NCI-H1105 treated with DMSO at 0.1 percent for 48 hours (cell line): ENCODE measurements around the gene CATSPERB.
A peak's percentile ranks its signal among the peaks of the same experiment; 100 is the strongest.
"Not testable (repeated sequence)": the region's sequence is repeated elsewhere in the genome, so short reads cannot be mapped to it uniquely, and the experiment has no call there.

Experiments used
- DNase-seq: peaks from one replicate; lab custom pipeline; 2025; lab: John Stamatoyannopoulos, UW

Gene CATSPERB

DNA sequence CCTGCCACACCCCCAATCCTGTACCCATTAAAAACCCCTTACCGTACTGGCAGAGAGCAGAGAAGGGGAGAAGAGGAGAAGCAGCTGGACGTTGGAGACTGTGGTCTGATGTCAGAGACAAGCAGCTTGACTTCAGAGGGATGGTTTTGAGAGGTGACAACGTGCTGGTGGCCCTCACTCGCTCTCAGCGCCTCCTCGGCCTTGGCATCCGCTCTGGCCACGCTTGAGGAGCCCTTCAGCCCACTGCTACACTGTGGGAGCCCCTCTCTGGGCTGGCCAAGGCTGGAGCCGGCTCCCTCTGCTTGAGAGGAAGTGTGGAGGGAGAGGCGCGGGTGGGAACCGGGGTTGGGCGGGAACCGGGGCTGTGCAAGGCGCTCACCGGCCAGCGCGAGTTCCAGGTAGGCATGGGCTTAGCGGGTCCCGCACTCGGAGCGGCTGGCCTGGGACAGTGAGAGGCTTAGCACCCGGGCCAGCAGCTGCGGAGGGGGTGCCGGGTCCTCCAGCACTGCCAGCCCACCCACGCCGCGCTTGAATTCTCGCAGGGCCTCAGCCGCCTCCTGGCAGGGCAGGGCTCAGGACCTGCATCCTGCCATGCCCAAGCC lies 154.2 kb downstream of the CATSPERB start:
- no peak for DNase-seq

DNA sequence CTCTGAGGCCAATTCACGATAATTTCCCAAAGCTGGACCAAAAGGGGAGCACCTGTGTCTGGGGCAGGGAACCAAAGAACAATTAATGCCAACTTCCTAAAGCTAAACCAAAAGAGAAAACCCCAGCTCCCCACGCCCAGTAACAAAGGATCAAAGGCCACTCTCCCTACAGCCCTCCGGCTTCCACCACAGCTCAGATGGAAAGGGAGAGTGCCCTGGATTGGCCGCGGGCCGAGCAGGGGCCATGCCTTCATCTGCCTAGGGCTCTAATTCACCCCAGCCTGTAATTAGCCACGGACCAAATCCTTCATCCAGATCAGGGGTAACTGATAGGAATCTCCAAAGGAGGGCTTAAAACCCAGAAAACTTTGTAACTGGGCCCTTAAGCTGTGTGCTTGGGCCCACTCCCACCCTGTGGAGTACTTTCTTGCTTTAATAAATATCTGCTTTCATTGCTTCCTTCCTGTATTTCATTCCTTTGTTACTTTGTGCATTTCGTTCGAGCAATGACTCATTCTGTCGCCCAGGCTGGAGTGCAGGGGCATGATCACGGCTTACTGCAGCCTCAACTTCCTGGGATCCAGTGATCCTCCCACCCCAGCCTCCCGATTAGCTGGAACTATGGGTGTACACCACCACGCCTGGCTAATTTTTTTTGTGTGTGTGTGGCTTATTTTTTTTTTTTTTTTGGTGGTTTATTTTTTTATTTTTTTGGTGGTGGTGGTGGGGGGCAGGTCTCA lies 156.2 kb downstream of the CATSPERB start:
- no peak for DNase-seq

DNA sequence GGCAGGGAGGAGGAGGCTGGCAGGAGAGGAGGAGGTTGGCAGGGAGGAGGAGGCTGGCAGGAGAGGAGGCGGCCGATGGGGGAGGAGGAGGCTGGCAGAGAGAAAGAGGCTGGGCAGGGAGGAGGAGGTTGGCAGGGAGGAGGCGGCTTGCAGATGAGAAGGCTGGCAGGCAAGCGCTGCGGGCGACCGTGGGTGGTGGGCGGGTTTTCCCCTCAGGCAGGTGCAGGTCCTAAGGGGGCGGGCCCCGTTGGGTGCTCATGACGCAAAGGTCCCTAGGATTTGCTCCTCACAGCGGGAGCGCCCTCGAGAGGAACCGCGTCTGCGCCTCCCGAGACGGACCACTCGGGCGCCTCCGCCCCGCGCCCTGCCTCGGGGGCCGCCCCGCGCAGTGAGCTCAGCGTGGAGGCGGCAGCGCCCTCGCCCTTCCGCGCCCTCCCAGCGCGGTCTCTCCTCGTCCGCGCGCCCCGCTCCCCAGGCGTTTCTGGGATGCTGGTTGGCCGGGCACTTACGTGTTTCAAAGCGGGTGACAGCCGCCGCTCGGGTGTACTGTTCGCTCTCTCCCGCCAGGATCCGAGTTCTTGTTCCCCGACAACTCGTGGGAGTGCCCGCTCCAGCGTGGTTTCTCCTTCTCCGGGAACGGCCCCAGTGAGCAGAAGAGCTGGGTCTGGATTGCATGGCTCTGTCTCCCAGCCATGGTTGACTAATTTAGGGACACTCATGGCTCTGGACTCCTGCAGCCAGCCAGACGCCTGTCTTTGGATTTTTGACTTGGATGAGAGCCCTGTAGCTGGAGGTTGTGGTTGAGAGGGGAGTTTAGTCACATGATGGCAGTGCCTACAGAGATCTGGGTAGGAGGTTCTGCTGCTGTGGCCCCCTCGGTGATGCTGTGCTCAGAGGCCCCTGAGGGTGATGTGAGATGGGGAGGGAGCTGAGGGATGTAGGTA lies 157.7 kb downstream of the CATSPERB start:
- peak; percentile 92 for DNase-seq

DNA sequence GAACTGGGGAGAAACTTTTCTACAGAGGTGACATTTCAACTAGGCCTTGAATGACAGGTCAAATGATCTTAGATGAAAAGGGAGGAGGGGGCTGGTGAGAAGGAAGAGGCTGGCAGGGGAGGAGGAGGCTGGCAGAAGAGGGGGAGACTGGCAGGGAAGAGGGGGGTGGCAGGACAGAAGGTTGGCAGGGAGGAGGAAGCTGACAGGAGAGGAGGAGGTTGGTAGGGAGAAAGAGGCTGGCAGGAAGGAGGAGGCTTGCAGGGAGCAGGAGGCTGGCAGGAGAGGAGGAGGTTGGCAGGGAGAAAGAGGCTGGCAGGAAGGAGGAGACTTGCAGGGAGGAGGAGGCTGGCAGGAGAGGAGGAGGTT lies 158.4 kb downstream of the CATSPERB start:
- no peak for DNase-seq

DNA sequence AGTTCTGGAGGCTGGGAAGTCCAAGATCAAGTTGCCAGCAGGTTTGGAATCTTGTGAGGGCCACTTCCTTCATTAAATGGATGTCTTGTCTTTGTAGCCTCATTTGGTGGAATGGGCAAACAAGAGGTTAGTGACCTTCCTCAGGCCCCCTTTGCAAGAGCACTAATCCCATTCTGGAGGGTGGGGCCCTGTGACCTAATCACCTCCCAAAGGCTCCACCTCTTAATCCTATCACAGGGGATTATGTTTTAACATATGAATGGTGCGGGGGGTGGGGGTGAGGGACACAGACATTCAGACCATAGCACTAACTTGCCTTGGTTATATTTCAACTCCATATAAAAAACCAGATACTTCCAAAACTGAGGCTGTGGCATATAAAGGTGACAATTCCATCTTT lies 161.9 kb downstream of the CATSPERB start:
- DNase-seq = no peak

DNA sequence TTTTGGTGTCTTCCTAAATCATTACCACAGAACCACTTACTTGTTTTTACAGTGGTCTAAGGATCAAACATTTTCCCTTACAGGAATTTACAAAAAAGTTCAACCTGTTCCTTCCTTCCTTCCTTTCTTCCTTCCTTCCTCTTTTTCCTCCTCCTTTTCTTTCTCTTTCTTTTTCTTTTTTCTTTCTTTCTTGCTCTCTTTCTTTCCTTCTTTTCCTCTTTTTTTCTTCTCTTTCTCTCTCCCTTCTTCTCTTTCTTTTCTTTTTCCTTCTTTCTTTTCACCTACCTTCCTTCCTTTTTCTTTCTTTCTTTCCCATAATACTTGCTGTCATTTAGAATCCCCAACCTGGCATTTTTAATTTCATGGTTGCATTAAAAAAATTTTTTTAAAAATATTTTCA lies 162.6 kb downstream of the CATSPERB start:
- no peak for DNase-seq

DNA sequence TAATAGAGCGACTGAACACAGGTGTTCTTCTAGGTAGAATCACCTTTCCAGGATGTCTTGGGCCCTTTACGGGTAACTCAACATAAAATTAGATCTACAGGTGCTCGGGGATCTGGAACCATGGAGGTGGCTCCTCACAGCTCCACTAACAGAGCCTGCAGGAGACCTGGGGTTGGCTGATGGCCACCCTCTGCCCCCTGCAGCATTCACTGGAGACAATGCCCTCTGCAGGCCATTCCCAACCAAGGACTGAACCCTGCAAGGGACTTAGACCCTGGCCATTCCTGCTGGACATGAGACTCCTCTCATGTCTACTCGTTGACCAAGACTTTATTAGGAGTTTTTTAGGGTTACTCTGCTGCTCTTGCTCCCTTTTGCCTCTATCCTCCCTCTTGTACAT lies 163.3 kb downstream of the CATSPERB start:
- no peak for DNase-seq

DNA sequence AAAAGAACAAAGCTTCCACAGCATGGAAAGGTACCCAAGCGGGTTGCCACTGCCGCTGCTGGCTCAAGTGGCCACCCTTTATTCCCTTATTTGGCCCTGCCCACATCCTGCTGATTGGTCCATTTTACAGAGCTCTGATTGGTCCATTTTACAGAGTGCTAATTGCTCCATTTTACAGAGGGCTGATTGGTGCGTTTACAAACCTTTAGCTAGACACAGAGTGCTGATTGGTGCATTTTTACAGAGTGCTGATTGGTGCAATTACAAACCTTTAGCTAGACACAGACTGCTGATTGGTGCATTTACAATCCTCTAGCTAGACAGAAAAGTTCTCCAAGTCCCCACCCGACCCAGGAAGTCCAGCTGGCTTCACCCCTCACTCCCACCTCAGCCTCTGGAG lies 164.1 kb downstream of the CATSPERB start:
- DNase-seq = not testable (repeated sequence)

DNA sequence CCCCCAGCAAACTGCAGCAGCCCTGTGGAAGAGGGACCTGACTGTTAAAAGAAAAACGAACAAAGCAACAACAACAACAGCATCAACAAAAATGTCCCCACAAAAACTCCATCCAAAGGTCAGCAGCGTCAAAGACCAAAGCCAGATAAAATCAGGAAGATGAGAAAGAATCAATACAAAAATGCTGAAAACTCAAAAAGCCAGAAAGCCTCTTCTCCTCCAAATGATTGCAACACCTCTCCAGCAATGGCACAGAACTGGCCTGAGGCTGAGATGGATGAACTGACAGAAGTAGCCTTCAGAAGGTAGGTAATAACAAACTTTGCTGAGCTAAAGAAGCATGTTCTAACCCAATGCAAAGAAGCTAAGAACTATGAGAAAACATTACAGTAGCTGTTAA lies 176.4 kb downstream of the CATSPERB start:
- no peak for DNase-seq

DNA sequence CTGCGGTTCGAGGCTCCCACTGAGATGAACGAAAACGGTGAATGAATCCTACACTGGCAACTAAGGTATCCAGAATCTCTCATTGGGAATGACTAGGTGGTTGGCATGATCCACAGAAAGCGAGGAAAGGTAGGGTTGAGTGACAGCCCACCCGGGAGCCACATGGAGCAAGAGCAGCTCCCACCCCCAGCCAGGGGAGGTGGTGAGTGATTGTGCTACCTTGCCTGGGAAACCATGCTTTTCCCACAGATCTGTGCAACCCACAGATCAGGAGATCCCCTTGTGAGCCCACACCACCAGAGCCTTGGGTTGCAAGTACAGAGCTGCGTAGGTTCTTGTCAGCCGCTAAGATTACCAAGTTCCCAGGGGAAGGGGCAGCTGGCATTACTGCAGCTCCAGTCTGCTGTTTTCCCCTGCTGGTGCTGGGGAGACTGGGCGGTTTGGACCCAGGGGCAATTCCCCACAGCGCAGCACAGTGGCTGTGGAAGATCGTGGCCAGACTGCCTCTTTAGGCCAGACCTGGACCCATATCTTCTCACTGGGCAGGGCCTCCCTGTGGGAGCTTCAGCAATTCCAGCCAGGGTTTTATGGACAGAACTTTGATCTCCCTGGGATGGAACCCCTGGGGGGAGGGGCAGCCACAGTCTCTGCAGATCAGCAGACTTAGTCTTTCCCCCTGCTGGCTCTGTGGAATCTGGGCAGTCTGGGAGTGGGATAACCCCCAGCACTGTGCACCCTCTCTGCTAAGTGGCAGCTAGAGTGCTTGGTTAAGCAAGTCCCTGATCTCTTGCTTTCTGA lies 177.2 kb downstream of the CATSPERB start:
- no peak for DNase-seq

DNA sequence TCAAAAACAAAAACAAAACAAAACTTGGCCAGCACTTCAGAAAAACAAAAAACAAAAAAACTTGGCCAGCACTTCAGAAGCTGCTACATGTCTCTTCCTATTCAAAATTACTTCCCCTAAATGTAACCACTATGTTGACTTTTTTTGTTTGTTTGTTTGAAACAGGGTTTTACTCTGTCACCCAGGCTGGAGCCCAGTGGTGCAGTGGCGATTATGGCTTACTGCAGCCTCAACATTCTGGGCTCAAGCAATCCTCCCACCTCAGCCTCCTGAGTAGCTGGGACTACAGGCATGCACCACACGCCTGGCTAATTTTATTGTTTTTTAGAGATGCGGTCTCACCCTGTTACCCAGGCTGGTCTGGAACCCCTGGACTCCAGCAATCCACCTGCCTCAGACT lies 183.8 kb downstream of the CATSPERB start:
- DNase-seq = no peak

DNA sequence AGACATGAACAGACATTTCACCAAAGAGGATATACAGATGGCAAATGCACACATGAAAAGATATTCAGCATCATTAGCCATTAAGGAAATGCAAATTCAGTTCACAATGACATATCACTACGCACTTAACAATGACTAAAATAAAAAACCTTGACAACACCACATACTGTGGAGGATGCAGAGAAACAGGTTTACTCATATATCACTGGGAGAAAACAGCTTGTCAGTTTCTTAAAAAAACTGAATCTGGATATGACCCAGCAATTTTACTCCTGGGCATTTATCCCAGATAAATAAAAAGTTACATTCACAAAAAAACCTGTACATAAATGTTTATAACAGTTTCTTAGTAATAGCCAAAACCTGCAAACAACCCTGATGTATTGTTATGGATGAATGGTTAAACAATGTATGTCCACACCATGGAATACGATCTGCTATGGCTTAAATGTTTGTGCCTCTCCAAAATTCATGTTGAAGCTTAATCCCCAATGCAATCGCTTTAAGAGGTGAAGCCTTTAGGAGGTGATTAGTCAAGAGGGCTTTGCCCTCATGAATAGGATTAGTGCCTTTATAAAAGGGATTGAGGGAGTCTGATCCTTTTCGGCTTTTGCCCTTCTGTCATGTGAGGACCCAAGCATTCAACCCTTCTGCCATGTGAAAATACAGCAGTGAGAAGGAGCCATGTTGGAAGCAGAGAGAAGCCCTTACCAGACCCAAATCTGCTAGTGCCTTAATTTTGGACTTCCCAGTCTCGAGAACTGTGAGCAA lies 185.8 kb downstream of the CATSPERB start:
- DNase-seq = peak; percentile 17

DNA sequence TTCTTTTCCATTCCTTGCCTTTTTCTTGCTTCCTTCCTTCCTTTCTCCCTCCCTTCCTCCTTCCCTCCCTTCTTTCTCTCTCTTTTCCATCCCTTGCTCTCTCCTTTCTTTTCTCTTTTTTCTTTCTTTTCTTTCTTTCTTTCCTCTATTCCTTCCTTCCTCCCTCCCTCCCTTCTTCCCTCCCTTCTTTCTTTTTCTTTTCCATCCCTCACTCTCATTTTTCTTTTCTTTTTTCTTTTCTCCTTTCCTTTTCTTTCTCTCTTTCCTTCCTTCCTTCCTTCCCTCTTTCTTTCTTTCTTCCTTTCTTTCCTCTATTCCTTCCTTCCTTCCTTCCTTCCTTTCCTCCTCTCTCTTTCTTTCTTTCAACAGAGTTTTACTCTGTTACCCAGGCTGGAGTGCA lies 186.7 kb downstream of the CATSPERB start:
- DNase-seq = no peak

DNA sequence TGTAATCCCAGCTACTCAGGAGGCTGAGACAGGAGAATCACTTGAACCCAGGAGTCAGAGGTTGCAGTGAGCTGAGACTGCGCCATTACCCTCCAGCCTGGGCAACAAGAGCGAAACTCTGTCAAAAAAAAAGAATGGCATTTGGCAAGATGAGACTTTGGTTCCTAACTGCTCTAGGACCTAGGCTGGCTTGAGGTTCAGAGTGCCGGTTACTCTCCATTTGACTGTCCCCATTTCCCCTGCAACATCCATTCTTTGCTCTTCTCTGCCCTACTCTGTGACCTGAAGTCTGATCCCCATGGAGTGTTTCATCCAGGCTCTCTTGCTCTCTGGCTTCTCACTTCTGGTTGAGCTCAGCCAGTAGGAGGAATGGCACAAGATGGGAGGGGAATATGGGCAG lies 195.6 kb downstream of the CATSPERB start:
- no peak for DNase-seq

DNA sequence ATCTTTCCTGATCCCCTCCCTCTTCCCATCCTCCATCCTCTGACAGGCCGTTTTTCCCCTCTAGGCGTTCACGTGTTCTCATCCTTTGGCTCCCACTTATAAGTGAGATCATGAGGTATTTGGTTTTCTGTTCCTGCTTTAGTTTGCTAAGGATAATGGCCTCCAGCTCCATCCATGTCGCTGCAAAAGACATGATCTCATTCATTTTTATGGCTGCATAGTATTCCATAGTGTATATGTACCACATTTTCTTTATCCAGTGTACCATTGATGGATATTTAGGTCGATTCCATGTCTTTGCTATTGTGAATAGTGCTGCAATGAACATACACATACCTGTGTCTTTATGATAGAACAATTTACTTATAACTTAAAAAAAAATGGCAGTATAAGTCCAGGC lies 197.8 kb downstream of the CATSPERB start:
- DNase-seq = not testable (repeated sequence)

DNA sequence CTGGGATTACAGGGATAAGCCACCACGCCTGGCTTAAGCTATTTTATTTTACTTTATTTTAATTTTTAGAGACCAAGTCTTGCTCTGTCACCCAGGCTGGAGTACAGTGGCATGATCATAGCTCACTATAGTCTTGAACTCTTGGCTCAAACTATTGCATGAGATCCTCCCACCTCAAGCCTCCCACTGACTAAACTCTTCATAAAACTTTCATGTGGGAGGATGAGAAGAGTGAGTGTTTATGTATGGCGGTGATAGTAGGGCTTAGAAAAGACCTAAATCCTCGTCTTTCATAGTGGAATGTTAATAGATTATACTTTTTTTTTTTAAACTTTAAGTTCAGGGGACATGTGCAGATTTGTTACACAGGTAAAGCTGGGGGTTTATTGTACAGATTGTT lies 198.3 kb downstream of the CATSPERB start:
- no peak for DNase-seq
